HepG2 (cell line): ENCODE data around the gene COA4. TPM values are rescaled to one million over a fixed set of nuclear protein-coding genes. Genes with fewer than 3 reads are reported as not detected.

Experiments
- ATAC-seq: fragments of 200-7000 bp; cut with Tn5 transposase; 3 replicates; pipeline ENCODE4 v1.9.1; 2020; ENCODE audit warnings: mild to moderate bottlenecking, moderate library complexity
- BruUV-seq: library from RNA; stranded (reverse); fragments of 400-500 nt; replicated peaks from 2 replicates; lab custom pipeline; 2021; lab: Mats Ljungman, UMichigan
- CTCF ChIA-PET: fragments of 300-600 bp; formaldehyde crosslinking; extraction: SDS; loops from one replicate; lab custom pipeline; 2021; ENCODE audit warnings: low total read pairs, inconsistent platforms, low intra/inter-chr PET ratio; lab: Yijun Ruan, JAX
- POLR2A ChIA-PET: fragments of 350-600 bp; sonication (Branson Sonifier 250); formaldehyde crosslinking; loops from one replicate; lab custom pipeline; 2020; ENCODE audit warnings: antibody characterized with exemption, inconsistent platforms; lab: Yijun Ruan, JAX
- DNase-seq: peaks from one replicate; pipeline ENCODE4 v3.0.0-alpha.2; 2015; ENCODE audit warnings: low spot score
- FAIRE-seq: peaks from 3 replicates; lab custom pipeline; 2011; peaks lifted over from hg19 to GRCh38; lab: Jason Lieb, UNC
- H2AFZ ChIP-seq: one replicate; pipeline ENCODE4 v1.6.1; 2011; ENCODE audit warnings: low read length, inconsistent platforms
- H3K27ac ChIP-seq: fragments of 300-600 bp; 3 replicates; pipeline ENCODE4 v1.8.0; 2011; ENCODE audit warnings: mixed run types, mild to moderate bottlenecking, mixed read lengths, low read length, inconsistent platforms; ENCODE audit not compliant: insufficient read depth; ENCODE audit errors: extremely low read length
- H3K27me3 ChIP-seq, 2 experiments: fragments of 200-600 bp in 1 of 2; 2 replicates in 1 of 2; 3 replicates in 1 of 2; pipeline versions ENCODE4 v1.6.0 to v1.8.0; 2011; ENCODE audit warnings: low read length in 2 of 2, mild to moderate bottlenecking in 2 of 2, moderate library complexity in 2 of 2, inconsistent platforms in 1 of 2; ENCODE audit not compliant: insufficient read depth in 2 of 2, control insufficient read depth in 1 of 2
- H3K36me3 ChIP-seq, 2 experiments: fragments of 200-600 bp in 1 of 2; replicated peaks in 1 of 2; 2 replicates in 1 of 2; 3 replicates in 1 of 2; pipeline versions ENCODE4 v1.5.1 to v1.8.0; 2011; ENCODE audit warnings: low read length in 2 of 2, inconsistent platforms in 1 of 2; ENCODE audit not compliant: insufficient read depth in 2 of 2, control insufficient read depth in 1 of 2
- H3K4me1 ChIP-seq: 2 replicates; pipeline ENCODE4 v1.5.1; 2012; ENCODE audit warnings: low read length, inconsistent platforms; ENCODE audit not compliant: insufficient read depth
- H3K4me2 ChIP-seq: 2 replicates; pipeline ENCODE4 v1.6.0; 2011; ENCODE audit warnings: low read depth, low read length, inconsistent platforms
- H3K4me3 ChIP-seq, 3 experiments: fragments of 200-600 bp in 1 of 3; sonication (generic), shearing (Covaris generic) in 1 of 3; replicated peaks in 1 of 3; 2 replicates each; pipeline ENCODE4 v1.5.1; 2011 to 2016; ENCODE audit warnings: low read length in 3 of 3, inconsistent platforms in 2 of 3, low read depth in 2 of 3, mild to moderate bottlenecking in 2 of 3, control low read depth in 1 of 3, mixed read lengths in 1 of 3; ENCODE audit not compliant: insufficient read depth in 1 of 3
- H3K79me2 ChIP-seq: one replicate; pipeline ENCODE4 v1.6.1; 2011; ENCODE audit warnings: low read length, inconsistent platforms; ENCODE audit not compliant: insufficient read depth
- H3K9ac ChIP-seq: 2 replicates; pipeline ENCODE4 v1.6.0; 2011; ENCODE audit warnings: mild to moderate bottlenecking, low read depth, low read length, inconsistent platforms; ENCODE audit not compliant: insufficient read depth
- H3K9me3 ChIP-seq: 2 replicates; pipeline ENCODE4 v1.5.1; 2012; ENCODE audit warnings: mild to moderate bottlenecking, low read length
- H4K20me1 ChIP-seq: 2 replicates; pipeline ENCODE4 v1.6.0; 2011; ENCODE audit warnings: inconsistent platforms, mild to moderate bottlenecking, low read length, moderate library complexity; ENCODE audit not compliant: insufficient read depth
- FOXJ3 ChIP-seq: sonication (generic); formaldehyde crosslinking; IDR thresholded peaks from 2 replicates; pipeline ENCODE4 v1.4.0; 2020; ENCODE audit warnings: missing genetic modification reagents, mild to moderate bottlenecking, borderline replicate concordance
- GZF1 ChIP-seq: sonication (generic); formaldehyde crosslinking; IDR thresholded peaks from 2 replicates; pipeline ENCODE4 v1.5.1; 2020; ENCODE audit warnings: mild to moderate bottlenecking, missing genetic modification reagents
- HNF4A ChIP-seq: sonication (generic); formaldehyde crosslinking; IDR thresholded peaks from 2 replicates; pipeline ENCODE4 v1.4.0; 2020; ENCODE audit warnings: missing genetic modification reagents
- MEIS1 ChIP-seq: sonication (generic); formaldehyde crosslinking; IDR thresholded peaks from 2 replicates; pipeline ENCODE4 v1.9.0; 2021; ENCODE audit warnings: mild to moderate bottlenecking, missing genetic modification reagents, moderate library complexity, borderline replicate concordance
- PRMT3 ChIP-seq: sonication (generic); formaldehyde crosslinking; IDR thresholded peaks from 2 replicates; pipeline ENCODE4 v1.8.1; 2022; ENCODE audit warnings: low read depth, mild to moderate bottlenecking, moderate library complexity, missing genetic modification reagents, borderline replicate concordance
- ZNF264 ChIP-seq: sonication (generic); formaldehyde crosslinking; IDR thresholded peaks from 2 replicates; pipeline ENCODE4 v1.4.0; 2020; ENCODE audit warnings: missing genetic modification reagents
- ZNF282 ChIP-seq: fragments of 450-650 bp; IDR thresholded peaks from 2 replicates; pipeline ENCODE4 v1.6.1; 2018; ENCODE audit not compliant: partially characterized antibody
- ZNF605 ChIP-seq: sonication (generic); formaldehyde crosslinking; IDR thresholded peaks from 2 replicates; pipeline ENCODE4 v1.8.0; 2022; ENCODE audit warnings: mild to moderate bottlenecking, missing genetic modification reagents
- WGBS: methylation state at CpG from one replicate; pipeline ENCODE4 v1.1.6; 2017; ENCODE audit warnings: low lambda C conversion rate; 5-methylcytosine and 5-hydroxymethylcytosine counted together
- in situ Hi-C: cut with HindIII; loops from 2 replicates; pipeline ENCODE4 v1.10.0; 2017; ENCODE audit warnings: low pct_unique_long_range_greater_than_20kb; ENCODE audit not compliant: extremely low pct_ligation_motif_present
- intact Hi-C: fragments of 100-400 bp; cut with micrococcal nuclease; formaldehyde crosslinking; loops from one replicate; pipeline ENCODE4 v1.10.0; 2022; ENCODE audit not compliant: unreplicated experiment
- polyA plus RNA-seq, 8 experiments: library from polyadenylated mRNA; depleted of rRNA in 3 of 8; stranded (reverse) in 7 of 8; unstranded in 1 of 8; fragments of >200 nt; fragmentation: Illumina TruSeq in 4 of 8; extraction: Trizol in 4 of 8; gene quantifications; 2 replicates each; pipeline versions ENCODE4 v1.2.1 to v1.2.3, GENCODE V29; 2011 to 2016; ENCODE audit warnings: low read depth in 4 of 8, missing spikeins in 1 of 8, mixed read lengths in 1 of 8; ENCODE audit not compliant: insufficient read depth in 1 of 8
- total RNA-seq, 5 experiments: library from RNA; depleted of rRNA; stranded (reverse); fragments of >200 nt; fragmentation: Illumina TruSeq; extraction: Trizol; gene quantifications; 2 replicates each; pipeline ENCODE4 v1.2.3, GENCODE V29; 2016; ENCODE audit warnings: low read depth in 1 of 5
- TF ChIP-seq, protein P1 (sequence below): sonication (generic); formaldehyde crosslinking; IDR thresholded peaks from 2 replicates; pipeline ENCODE4 v1.8.0; 2022; ENCODE audit warnings: mild to moderate bottlenecking, missing genetic modification reagents, moderate library complexity
- TF ChIP-seq, protein P2 (sequence below): sonication (generic); formaldehyde crosslinking; IDR thresholded peaks from 2 replicates; pipeline ENCODE4 v1.5.0; 2020; ENCODE audit warnings: mild to moderate bottlenecking, missing genetic modification reagents
- TF ChIP-seq, protein P3 (sequence below): sonication (generic); formaldehyde crosslinking; IDR thresholded peaks from 2 replicates; pipeline ENCODE4 v1.8.0; 2022; ENCODE audit warnings: mild to moderate bottlenecking, missing genetic modification reagents
- TF ChIP-seq, protein P4 (sequence below): sonication (generic); formaldehyde crosslinking; IDR thresholded peaks from 2 replicates; pipeline ENCODE4 v1.5.1; 2020; ENCODE audit warnings: mild to moderate bottlenecking, missing genetic modification reagents

The COA4 gene
- total and polyA plus RNA-seq, 2 of the 13 experiments (the other 11 are each of a cell fraction or from before 2014, with no cell fraction given): 107 to 109 TPM

DNA sequence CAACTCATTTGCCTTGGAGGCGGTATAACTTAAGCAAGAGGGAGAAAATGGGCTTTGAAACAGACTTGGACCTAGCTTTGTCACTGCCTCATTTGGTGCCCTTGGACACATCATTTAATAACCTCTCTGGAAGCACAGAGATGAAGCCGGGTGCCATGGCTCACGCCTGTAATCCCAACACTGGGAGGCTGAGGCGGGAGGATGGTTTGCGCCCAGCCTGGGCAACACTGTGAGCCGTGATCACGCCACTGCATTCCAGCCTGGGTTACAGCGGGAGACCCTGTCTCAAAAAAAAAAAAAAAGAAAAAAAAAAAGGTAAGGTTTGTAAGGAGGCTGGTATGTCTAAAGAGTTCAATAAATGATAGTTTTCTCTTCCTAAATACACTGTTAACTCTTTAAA lies 806 bp downstream of the COA4 start (continued):
- TF ChIP-seq, protein P1, sequence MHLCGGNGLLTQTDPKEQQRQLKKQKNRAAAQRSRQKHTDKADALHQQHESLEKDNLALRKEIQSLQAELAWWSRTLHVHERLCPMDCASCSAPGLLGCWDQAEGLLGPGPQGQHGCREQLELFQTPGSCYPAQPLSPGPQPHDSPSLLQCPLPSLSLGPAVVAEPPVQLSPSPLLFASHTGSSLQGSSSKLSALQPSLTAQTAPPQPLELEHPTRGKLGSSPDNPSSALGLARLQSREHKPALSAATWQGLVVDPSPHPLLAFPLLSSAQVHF (CRISPR knock-in tag): no peak
- TF ChIP-seq ZNF282 (no peak), GZF1 (CRISPR knock-in tag) (no peak), FOXJ3 (CRISPR knock-in tag) (no peak), ZNF605 (no peak), HNF4A (CRISPR knock-in tag) (no peak), MEIS1 (CRISPR knock-in tag) (no peak)
- TF ChIP-seq, protein P2, sequence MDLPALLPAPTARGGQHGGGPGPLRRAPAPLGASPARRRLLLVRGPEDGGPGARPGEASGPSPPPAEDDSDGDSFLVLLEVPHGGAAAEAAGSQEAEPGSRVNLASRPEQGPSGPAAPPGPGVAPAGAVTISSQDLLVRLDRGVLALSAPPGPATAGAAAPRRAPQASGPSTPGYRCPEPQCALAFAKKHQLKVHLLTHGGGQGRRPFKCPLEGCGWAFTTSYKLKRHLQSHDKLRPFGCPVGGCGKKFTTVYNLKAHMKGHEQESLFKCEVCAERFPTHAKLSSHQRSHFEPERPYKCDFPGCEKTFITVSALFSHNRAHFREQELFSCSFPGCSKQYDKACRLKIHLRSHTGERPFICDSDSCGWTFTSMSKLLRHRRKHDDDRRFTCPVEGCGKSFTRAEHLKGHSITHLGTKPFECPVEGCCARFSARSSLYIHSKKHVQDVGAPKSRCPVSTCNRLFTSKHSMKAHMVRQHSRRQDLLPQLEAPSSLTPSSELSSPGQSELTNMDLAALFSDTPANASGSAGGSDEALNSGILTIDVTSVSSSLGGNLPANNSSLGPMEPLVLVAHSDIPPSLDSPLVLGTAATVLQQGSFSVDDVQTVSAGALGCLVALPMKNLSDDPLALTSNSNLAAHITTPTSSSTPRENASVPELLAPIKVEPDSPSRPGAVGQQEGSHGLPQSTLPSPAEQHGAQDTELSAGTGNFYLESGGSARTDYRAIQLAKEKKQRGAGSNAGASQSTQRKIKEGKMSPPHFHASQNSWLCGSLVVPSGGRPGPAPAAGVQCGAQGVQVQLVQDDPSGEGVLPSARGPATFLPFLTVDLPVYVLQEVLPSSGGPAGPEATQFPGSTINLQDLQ (CRISPR knock-in tag): 0 out of 2 replicates have a peak, but pooled peaks have one; percentile 28

DNA sequence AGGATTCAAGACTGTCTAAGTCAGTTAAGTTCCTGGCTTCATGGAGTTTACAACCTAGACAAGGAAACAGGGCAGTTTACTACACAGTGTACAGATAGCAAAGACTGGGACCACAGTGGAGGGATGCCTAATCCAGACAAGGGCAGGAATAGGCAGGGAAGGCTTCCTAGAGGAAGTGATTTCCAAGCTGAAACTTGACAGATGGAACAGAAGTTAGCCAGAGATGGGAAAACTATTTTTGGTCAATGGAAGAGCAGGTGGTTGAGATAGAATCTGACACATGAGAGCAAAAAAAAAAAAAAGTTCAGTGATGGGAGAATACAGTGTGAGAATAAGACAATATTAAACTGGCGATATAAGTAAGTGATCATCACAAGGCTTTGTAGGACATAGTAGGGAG lies 1.3 kb downstream of the COA4 start:
- no peaks in the 10 kb centered on the region for H3K9me3 ChIP-seq
- no peaks in the 10 kb centered on the region; a peak in 1 of 5 replicates for H3K27me3 ChIP-seq

More for the DNA sequence above, 1.3 kb downstream of the COA4 start:
- WGBS: 79% methylated on average over 1 of the region's 1 CpG
- ChIA-PET CTCF (no interaction called here), POLR2A (interaction anchor here (0.7 kb wide), 1 partner anchor 9 kb away, joined by 4 read pairs; no protein-coding TSS in a partner anchor)
- in situ Hi-C loops (no loop called here), intact Hi-C loops (no loop called here)
- Histone ChIP-seq H3K79me2 (peaks cover 39% of the 10 kb centered on the region), H3K4me1 (peaks cover 52% of the 10 kb centered on the region), H2AFZ (no peak overlapping the region), H3K36me3 (peaks cover 6 to 32% of the 10 kb centered on the region in 2 experiments), H3K4me3 (peak overlapping the region; percentile 70 to 88 (median 82)), H3K4me2 (peak overlapping the region; percentile 99), H4K20me1 (no peaks in the 10 kb centered on the region; the same call in 1 of the 2 replicates), H3K27ac (peak overlapping the region; percentile 98), H3K9ac (peak overlapping the region; percentile 94)
- FAIRE-seq (no peak), ATAC-seq (no peak), DNase-seq (no peak)
- BruUV-seq: no TSS peak
- TF ChIP-seq PRMT3 (CRISPR knock-in tag) (0 out of 2 replicates have a peak, but pooled peaks have one; percentile 13), ZNF264 (CRISPR knock-in tag) (no peak)
- TF ChIP-seq, protein P3, sequence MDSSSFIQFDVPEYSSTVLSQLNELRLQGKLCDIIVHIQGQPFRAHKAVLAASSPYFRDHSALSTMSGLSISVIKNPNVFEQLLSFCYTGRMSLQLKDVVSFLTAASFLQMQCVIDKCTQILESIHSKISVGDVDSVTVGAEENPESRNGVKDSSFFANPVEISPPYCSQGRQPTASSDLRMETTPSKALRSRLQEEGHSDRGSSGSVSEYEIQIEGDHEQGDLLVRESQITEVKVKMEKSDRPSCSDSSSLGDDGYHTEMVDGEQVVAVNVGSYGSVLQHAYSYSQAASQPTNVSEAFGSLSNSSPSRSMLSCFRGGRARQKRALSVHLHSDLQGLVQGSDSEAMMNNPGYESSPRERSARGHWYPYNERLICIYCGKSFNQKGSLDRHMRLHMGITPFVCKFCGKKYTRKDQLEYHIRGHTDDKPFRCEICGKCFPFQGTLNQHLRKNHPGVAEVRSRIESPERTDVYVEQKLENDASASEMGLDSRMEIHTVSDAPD (CRISPR knock-in tag): 0 out of 2 replicates have a peak, but pooled peaks have one; percentile 27
- TF ChIP-seq, protein P4, sequence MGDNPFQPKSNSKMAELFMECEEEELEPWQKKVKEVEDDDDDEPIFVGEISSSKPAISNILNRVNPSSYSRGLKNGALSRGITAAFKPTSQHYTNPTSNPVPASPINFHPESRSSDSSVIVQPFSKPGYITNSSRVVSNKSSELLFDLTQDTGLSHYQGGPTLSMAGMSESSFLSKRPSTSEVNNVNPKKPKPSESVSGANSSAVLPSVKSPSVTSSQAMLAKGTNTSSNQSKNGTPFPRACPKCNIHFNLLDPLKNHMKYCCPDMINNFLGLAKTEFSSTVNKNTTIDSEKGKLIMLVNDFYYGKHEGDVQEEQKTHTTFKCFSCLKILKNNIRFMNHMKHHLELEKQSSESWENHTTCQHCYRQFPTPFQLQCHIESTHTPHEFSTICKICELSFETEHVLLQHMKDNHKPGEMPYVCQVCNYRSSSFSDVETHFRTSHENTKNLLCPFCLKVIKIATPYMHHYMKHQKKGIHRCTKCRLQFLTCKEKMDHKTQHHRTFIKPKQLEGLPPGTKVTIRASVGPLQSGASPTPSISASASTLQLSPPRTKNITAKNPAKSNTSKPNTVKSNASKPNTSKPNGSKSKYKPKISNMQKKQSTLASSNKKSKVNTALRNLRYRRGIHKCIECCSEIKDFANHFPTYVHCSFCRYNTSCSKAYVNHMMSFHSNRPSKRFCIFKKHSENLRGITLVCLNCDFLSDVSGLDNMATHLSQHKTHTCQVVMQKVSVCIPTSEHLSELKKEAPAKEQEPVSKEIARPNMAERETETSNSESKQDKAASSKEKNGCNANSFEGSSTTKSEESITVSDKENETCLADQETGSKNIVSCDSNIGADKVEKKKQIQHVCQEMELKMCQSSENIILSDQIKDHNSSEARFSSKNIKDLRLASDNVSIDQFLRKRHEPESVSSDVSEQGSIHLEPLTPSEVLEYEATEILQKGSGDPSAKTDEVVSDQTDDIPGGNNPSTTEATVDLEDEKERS (CRISPR knock-in tag): no peak
